HepG2 (cell line): ENCODE results near the gene RNF14. TPM values are rescaled to one million over a fixed set of nuclear protein-coding genes. Genes with fewer than 3 reads are reported as not detected.

Source experiments
- ATAC-seq: fragments of 200-7000 bp; cut with Tn5 transposase; 3 replicates; pipeline ENCODE4 v1.9.1; 2020; ENCODE audit warnings: mild to moderate bottlenecking, moderate library complexity
- BruUV-seq: library from RNA; stranded (reverse); fragments of 400-500 nt; replicated peaks from 2 replicates; lab custom pipeline; 2021; lab: Mats Ljungman, UMichigan
- CTCF ChIA-PET: fragments of 300-600 bp; formaldehyde crosslinking; extraction: SDS; loops from one replicate; lab custom pipeline; 2021; ENCODE audit warnings: low total read pairs, inconsistent platforms, low intra/inter-chr PET ratio; lab: Yijun Ruan, JAX
- POLR2A ChIA-PET: fragments of 350-600 bp; sonication (Branson Sonifier 250); formaldehyde crosslinking; loops from one replicate; lab custom pipeline; 2020; ENCODE audit warnings: antibody characterized with exemption, inconsistent platforms; lab: Yijun Ruan, JAX
- DNase-seq: peaks from one replicate; pipeline ENCODE4 v3.0.0-alpha.2; 2015; ENCODE audit warnings: low spot score
- FAIRE-seq: peaks from 3 replicates; lab custom pipeline; 2011; peaks lifted over from hg19 to GRCh38; lab: Jason Lieb, UNC
- H2AFZ ChIP-seq: one replicate; pipeline ENCODE4 v1.6.1; 2011; ENCODE audit warnings: low read length, inconsistent platforms
- H3K27ac ChIP-seq: fragments of 300-600 bp; 3 replicates; pipeline ENCODE4 v1.8.0; 2011; ENCODE audit warnings: mixed run types, mild to moderate bottlenecking, mixed read lengths, low read length, inconsistent platforms; ENCODE audit not compliant: insufficient read depth; ENCODE audit errors: extremely low read length
- H3K27me3 ChIP-seq, 2 experiments: fragments of 200-600 bp in 1 of 2; 2 replicates in 1 of 2; 3 replicates in 1 of 2; pipeline versions ENCODE4 v1.6.0 to v1.8.0; 2011; ENCODE audit warnings: low read length in 2 of 2, mild to moderate bottlenecking in 2 of 2, moderate library complexity in 2 of 2, inconsistent platforms in 1 of 2; ENCODE audit not compliant: insufficient read depth in 2 of 2, control insufficient read depth in 1 of 2
- H3K36me3 ChIP-seq, 2 experiments: fragments of 200-600 bp in 1 of 2; replicated peaks in 1 of 2; 2 replicates in 1 of 2; 3 replicates in 1 of 2; pipeline versions ENCODE4 v1.5.1 to v1.8.0; 2011; ENCODE audit warnings: low read length in 2 of 2, inconsistent platforms in 1 of 2; ENCODE audit not compliant: insufficient read depth in 2 of 2, control insufficient read depth in 1 of 2
- H3K4me1 ChIP-seq: 2 replicates; pipeline ENCODE4 v1.5.1; 2012; ENCODE audit warnings: low read length, inconsistent platforms; ENCODE audit not compliant: insufficient read depth
- H3K4me2 ChIP-seq: 2 replicates; pipeline ENCODE4 v1.6.0; 2011; ENCODE audit warnings: low read depth, low read length, inconsistent platforms
- H3K4me3 ChIP-seq, 3 experiments: fragments of 200-600 bp in 1 of 3; sonication (generic), shearing (Covaris generic) in 1 of 3; replicated peaks in 1 of 3; 2 replicates each; pipeline ENCODE4 v1.5.1; 2011 to 2016; ENCODE audit warnings: low read length in 3 of 3, inconsistent platforms in 2 of 3, low read depth in 2 of 3, mild to moderate bottlenecking in 2 of 3, control low read depth in 1 of 3, mixed read lengths in 1 of 3; ENCODE audit not compliant: insufficient read depth in 1 of 3
- H3K79me2 ChIP-seq: one replicate; pipeline ENCODE4 v1.6.1; 2011; ENCODE audit warnings: low read length, inconsistent platforms; ENCODE audit not compliant: insufficient read depth
- H3K9ac ChIP-seq: 2 replicates; pipeline ENCODE4 v1.6.0; 2011; ENCODE audit warnings: mild to moderate bottlenecking, low read depth, low read length, inconsistent platforms; ENCODE audit not compliant: insufficient read depth
- H3K9me3 ChIP-seq: 2 replicates; pipeline ENCODE4 v1.5.1; 2012; ENCODE audit warnings: mild to moderate bottlenecking, low read length
- H4K20me1 ChIP-seq: 2 replicates; pipeline ENCODE4 v1.6.0; 2011; ENCODE audit warnings: inconsistent platforms, mild to moderate bottlenecking, low read length, moderate library complexity; ENCODE audit not compliant: insufficient read depth
- CREM ChIP-seq, 2 experiments: sonication (generic) in 1 of 2; formaldehyde crosslinking in 1 of 2; IDR thresholded peaks; 2 replicates each; pipeline versions ENCODE4 v1.4.0 to v1.6.1; 2016 to 2020; ENCODE audit warnings: antibody characterized with exemption in 1 of 2, mild to moderate bottlenecking in 1 of 2, missing genetic modification reagents in 1 of 2
- HDAC2 ChIP-seq: sonication (generic); formaldehyde crosslinking; IDR thresholded peaks from 2 replicates; pipeline ENCODE4 v1.4.0; 2020; ENCODE audit warnings: missing genetic modification reagents
- NFIC ChIP-seq: IDR thresholded peaks from 2 replicates; pipeline ENCODE4 v1.6.1; 2012; ENCODE audit warnings: mild to moderate bottlenecking, low read length, inconsistent platforms
- PITX1 ChIP-seq: sonication (generic); formaldehyde crosslinking; IDR thresholded peaks from 2 replicates; pipeline ENCODE4 v1.5.1; 2020; ENCODE audit warnings: mild to moderate bottlenecking, missing genetic modification reagents
- SAP130 ChIP-seq: IDR thresholded peaks from 2 replicates; pipeline ENCODE4 v1.6.1; 2016; ENCODE audit warnings: low read depth
- SMAD3 ChIP-seq: sonication (generic); formaldehyde crosslinking; IDR thresholded peaks from 2 replicates; pipeline ENCODE4 v1.4.0; 2020; ENCODE audit warnings: missing genetic modification reagents
- ZFP82 ChIP-seq: sonication (generic); formaldehyde crosslinking; IDR thresholded peaks from 2 replicates; pipeline ENCODE4 v1.5.1; 2020; ENCODE audit warnings: mild to moderate bottlenecking, missing genetic modification reagents, borderline replicate concordance
- ZNF333 ChIP-seq: sonication (generic); formaldehyde crosslinking; IDR thresholded peaks from 2 replicates; pipeline ENCODE4 v1.4.0; 2020; ENCODE audit warnings: mild to moderate bottlenecking, missing genetic modification reagents, borderline replicate concordance
- ZNF773 ChIP-seq: sonication (generic); formaldehyde crosslinking; IDR thresholded peaks from 2 replicates; pipeline ENCODE4 v1.4.0; 2020; ENCODE audit warnings: missing genetic modification reagents, borderline replicate concordance
- WGBS: methylation state at CpG from one replicate; pipeline ENCODE4 v1.1.6; 2017; ENCODE audit warnings: low lambda C conversion rate; 5-methylcytosine and 5-hydroxymethylcytosine counted together
- in situ Hi-C: cut with HindIII; loops from 2 replicates; pipeline ENCODE4 v1.10.0; 2017; ENCODE audit warnings: low pct_unique_long_range_greater_than_20kb; ENCODE audit not compliant: extremely low pct_ligation_motif_present
- intact Hi-C: fragments of 100-400 bp; cut with micrococcal nuclease; formaldehyde crosslinking; loops from one replicate; pipeline ENCODE4 v1.10.0; 2022; ENCODE audit not compliant: unreplicated experiment
- polyA plus RNA-seq, 8 experiments: library from polyadenylated mRNA; depleted of rRNA in 3 of 8; stranded (reverse) in 7 of 8; unstranded in 1 of 8; fragments of >200 nt; fragmentation: Illumina TruSeq in 4 of 8; extraction: Trizol in 4 of 8; gene quantifications; 2 replicates each; pipeline versions ENCODE4 v1.2.1 to v1.2.3, GENCODE V29; 2011 to 2016; ENCODE audit warnings: low read depth in 4 of 8, missing spikeins in 1 of 8, mixed read lengths in 1 of 8; ENCODE audit not compliant: insufficient read depth in 1 of 8
- total RNA-seq, 5 experiments: library from RNA; depleted of rRNA; stranded (reverse); fragments of >200 nt; fragmentation: Illumina TruSeq; extraction: Trizol; gene quantifications; 2 replicates each; pipeline ENCODE4 v1.2.3, GENCODE V29; 2016; ENCODE audit warnings: low read depth in 1 of 5
- TF ChIP-seq, protein P1 (sequence below): IDR thresholded peaks from 2 replicates; pipeline ENCODE4 v1.6.1; 2012; ENCODE audit warnings: low read depth, low read length, improper control_type of control experiment
- TF ChIP-seq, protein P2 (sequence below): sonication (generic); formaldehyde crosslinking; IDR thresholded peaks from 2 replicates; pipeline ENCODE4 v1.4.0; 2020; ENCODE audit warnings: mild to moderate bottlenecking, missing genetic modification reagents
- TF ChIP-seq, protein P3 (sequence below): sonication (generic); formaldehyde crosslinking; IDR thresholded peaks from 2 replicates; pipeline ENCODE4 v1.5.0; 2020; ENCODE audit warnings: mild to moderate bottlenecking, missing genetic modification reagents, borderline replicate concordance
- TF ChIP-seq, protein P4 (sequence below): sonication (generic); formaldehyde crosslinking; IDR thresholded peaks from 2 replicates; pipeline ENCODE4 v1.5.0; 2020; ENCODE audit warnings: missing genetic modification reagents

The RNF14 gene
- total and polyA plus RNA-seq, 2 of the 13 experiments (the other 11 are each of a cell fraction or from before 2014, with no cell fraction given) = 11.3 to 28.1 TPM

DNA sequence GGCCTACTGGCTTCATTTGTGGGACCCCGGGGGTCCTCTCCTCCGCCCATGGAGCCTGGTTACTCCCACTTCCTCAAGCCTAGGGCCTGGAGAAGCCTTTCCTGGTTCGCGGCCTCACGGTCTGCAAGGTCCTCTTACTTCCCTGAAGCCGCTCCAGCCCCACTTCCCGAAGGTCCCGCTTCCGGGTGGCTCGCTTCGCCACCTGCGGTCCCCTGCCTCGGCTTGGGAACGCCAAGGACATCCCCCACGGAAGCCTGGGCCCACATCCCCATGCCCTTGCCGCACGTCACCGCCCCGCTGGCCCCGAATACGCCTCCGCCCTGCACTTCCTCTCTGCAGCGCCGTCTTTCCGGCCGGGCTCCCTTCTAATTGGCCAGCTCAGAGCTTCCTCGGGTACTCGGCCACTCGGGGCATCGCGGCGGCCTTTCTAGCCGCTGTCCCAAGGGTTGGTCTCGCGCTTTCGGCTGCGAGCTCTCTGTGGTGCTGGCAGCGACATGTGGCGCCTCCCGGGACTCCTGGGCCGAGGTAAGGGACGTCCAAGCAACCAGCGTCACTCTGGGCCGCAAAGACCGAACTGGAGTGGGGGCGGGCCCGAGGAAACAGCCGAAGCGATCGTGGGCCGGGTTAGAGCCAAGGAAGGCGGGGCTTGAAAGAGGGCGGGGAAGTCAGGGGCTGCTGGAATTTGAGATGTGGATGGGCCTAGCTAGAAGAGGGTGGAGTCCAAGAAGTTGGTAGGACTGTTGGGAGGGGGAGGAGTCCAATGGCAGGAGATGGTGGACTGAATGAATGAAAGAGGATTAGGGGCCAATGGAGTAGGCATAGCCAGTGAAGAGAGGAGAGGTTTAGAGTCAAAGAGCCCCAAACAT lies 45.2 kb upstream of the RNF14 start, which contains the start of gene DELE1:
Gene DELE1 (plus strand): TSS at position 424 of the 866 bp plus-strand sequence. CDS start 71 bp downstream, at position 495.
- DNase-seq (peak; percentile 90), FAIRE-seq (peak; percentile 82), ATAC-seq (peak; percentile 98)
- H3K27ac ChIP-seq = peak within 1 kb of the TSS; percentile 96
- TSS peak; percentile 98 for BruUV-seq
- peak within 1 kb of the TSS; percentile 76 to 85 (median 80) for H3K4me3 ChIP-seq
- POLR2A ChIA-PET = interaction anchor here (0.6 to 2.1 kb wide), 24 partner anchors 9 to 604 kb away, joined by 3 to 26 read pairs (median 4); partner anchors contain the start of genes GNPDA1, HDAC3, RELL2 and RNF14
- H2AFZ ChIP-seq = no peak within 1 kb of the TSS
- 0 out of 2 replicates have a peak, but pooled peaks cover 3% of the 10 kb centered on the region for H4K20me1 ChIP-seq
- intact Hi-C loops = no loop called here
- peak within 1 kb of the TSS; percentile 91 for H3K9ac ChIP-seq
- peaks cover 42% of the 10 kb centered on the region for H3K4me1 ChIP-seq
- peaks cover 7% of the 10 kb centered on the region for H3K79me2 ChIP-seq
- no peaks in the 10 kb centered on the region for H3K9me3 ChIP-seq
- under 1% methylated on average over 23 of the region's 53 CpGs for WGBS
- peak within 1 kb of the TSS; percentile 98 for H3K4me2 ChIP-seq
- in situ Hi-C loops = no loop called here
- H3K27me3 ChIP-seq = no peaks in the 10 kb centered on the region
- CTCF ChIA-PET = interaction anchor here (0.6 kb wide), 1 partner anchor 218 kb away, joined by 3 read pairs; no protein-coding TSS in a partner anchor
- peaks cover 8 to 30% of the 10 kb centered on the region in 2 experiments; a peak in 4 of 5 replicates for H3K36me3 ChIP-seq
- TF ChIP-seq, protein P1, sequence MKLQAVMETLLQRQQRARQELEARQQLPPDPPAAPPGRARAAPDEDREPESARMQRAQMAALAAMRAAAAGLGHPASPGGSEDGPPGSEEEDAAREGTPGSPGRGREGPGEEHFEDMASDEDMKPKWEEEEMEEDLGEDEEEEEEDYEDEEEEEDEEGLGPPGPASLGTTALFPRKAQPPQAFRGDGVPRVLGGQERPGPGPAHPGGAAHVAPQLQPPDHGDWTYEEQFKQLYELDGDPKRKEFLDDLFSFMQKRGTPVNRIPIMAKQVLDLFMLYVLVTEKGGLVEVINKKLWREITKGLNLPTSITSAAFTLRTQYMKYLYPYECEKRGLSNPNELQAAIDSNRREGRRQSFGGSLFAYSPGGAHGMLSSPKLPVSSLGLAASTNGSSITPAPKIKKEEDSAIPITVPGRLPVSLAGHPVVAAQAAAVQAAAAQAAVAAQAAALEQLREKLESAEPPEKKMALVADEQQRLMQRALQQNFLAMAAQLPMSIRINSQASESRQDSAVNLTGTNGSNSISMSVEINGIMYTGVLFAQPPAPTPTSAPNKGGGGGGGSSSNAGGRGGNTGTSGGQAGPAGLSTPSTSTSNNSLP = peak; percentile 32; the same call in 1 of the 2 replicates
- TF ChIP-seq ZNF773 = no peak
- TF ChIP-seq, protein P2, sequence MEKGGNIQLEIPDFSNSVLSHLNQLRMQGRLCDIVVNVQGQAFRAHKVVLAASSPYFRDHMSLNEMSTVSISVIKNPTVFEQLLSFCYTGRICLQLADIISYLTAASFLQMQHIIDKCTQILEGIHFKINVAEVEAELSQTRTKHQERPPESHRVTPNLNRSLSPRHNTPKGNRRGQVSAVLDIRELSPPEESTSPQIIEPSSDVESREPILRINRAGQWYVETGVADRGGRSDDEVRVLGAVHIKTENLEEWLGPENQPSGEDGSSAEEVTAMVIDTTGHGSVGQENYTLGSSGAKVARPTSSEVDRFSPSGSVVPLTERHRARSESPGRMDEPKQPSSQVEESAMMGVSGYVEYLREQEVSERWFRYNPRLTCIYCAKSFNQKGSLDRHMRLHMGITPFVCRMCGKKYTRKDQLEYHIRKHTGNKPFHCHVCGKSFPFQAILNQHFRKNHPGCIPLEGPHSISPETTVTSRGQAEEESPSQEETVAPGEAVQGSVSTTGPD (CRISPR knock-in tag) = peak; percentile 56; the same call in 1 of the 2 replicates
- no peak for TF ChIP-seq ZFP82 (CRISPR knock-in tag)
- TF ChIP-seq, protein P3, sequence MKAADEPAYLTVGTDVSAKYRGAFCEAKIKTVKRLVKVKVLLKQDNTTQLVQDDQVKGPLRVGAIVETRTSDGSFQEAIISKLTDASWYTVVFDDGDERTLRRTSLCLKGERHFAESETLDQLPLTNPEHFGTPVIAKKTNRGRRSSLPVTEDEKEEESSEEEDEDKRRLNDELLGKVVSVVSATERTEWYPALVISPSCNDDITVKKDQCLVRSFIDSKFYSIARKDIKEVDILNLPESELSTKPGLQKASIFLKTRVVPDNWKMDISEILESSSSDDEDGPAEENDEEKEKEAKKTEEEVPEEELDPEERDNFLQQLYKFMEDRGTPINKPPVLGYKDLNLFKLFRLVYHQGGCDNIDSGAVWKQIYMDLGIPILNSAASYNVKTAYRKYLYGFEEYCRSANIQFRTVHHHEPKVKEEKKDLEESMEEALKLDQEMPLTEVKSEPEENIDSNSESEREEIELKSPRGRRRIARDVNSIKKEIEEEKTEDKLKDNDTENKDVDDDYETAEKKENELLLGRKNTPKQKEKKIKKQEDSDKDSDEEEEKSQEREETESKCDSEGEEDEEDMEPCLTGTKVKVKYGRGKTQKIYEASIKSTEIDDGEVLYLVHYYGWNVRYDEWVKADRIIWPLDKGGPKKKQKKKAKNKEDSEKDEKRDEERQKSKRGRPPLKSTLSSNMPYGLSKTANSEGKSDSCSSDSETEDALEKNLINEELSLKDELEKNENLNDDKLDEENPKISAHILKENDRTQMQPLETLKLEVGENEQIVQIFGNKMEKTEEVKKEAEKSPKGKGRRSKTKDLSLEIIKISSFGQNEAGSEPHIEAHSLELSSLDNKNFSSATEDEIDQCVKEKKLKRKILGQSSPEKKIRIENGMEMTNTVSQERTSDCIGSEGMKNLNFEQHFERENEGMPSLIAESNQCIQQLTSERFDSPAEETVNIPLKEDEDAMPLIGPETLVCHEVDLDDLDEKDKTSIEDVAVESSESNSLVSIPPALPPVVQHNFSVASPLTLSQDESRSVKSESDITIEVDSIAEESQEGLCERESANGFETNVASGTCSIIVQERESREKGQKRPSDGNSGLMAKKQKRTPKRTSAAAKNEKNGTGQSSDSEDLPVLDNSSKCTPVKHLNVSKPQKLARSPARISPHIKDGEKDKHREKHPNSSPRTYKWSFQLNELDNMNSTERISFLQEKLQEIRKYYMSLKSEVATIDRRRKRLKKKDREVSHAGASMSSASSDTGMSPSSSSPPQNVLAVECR (CRISPR knock-in tag) = peak; percentile 79; the same call in 1 of the 2 replicates
- TF ChIP-seq, protein P4, sequence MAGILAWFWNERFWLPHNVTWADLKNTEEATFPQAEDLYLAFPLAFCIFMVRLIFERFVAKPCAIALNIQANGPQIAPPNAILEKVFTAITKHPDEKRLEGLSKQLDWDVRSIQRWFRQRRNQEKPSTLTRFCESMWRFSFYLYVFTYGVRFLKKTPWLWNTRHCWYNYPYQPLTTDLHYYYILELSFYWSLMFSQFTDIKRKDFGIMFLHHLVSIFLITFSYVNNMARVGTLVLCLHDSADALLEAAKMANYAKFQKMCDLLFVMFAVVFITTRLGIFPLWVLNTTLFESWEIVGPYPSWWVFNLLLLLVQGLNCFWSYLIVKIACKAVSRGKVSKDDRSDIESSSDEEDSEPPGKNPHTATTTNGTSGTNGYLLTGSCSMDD = no peak
- no peak for TF ChIP-seq NFIC
- TF ChIP-seq SAP130 (CRISPR knock-in tag) = peak; percentile 91
- TF ChIP-seq CREM (IDR thresholded peaks at IDR 0.05) = peak; percentile 74
- no peak for TF ChIP-seq CREM (CRISPR knock-in tag; IDR thresholded peaks at IDR 0.05)
- TF ChIP-seq SMAD3 = peak; percentile 55; the same call in 1 of the 2 replicates
- TF ChIP-seq HDAC2 = peak; percentile 74
- peak; percentile 50; the same call in 1 of the 2 replicates for TF ChIP-seq ZNF333 (CRISPR knock-in tag)
- TF ChIP-seq PITX1 (CRISPR knock-in tag) = peak; percentile 76
